Adrenal gland (tissue), 5 donors: Measurements from ENCODE around the gene ZBTB40.

ENCODE experiments used
- CTCF ChIP-seq, 6 experiments: fragments of 450-650 bp in 4 of 6; fragments of 200-600 bp in 2 of 6; sonication (generic) in 1 of 6; IDR thresholded peaks; 1 replicate in 5 of 6; 2 replicates in 1 of 6; pipeline versions ENCODE4 v1.5.1 to v1.8.0; 2016 to 2021; ENCODE audit warnings: antibody characterized with exemption in 6 of 6, mild to moderate bottlenecking in 2 of 6, moderate library complexity in 1 of 6
- POLR2A ChIP-seq, 2 donors: fragments of 450-650 bp; IDR thresholded peaks; one replicate each; pipeline ENCODE4 v1.6.1; 2017; ENCODE audit warnings: antibody characterized with exemption in 2 of 2, mild to moderate bottlenecking in 2 of 2, moderate library complexity in 1 of 2
- donor health status: DM: no; HTN: no; CAD: no.

DNA sequence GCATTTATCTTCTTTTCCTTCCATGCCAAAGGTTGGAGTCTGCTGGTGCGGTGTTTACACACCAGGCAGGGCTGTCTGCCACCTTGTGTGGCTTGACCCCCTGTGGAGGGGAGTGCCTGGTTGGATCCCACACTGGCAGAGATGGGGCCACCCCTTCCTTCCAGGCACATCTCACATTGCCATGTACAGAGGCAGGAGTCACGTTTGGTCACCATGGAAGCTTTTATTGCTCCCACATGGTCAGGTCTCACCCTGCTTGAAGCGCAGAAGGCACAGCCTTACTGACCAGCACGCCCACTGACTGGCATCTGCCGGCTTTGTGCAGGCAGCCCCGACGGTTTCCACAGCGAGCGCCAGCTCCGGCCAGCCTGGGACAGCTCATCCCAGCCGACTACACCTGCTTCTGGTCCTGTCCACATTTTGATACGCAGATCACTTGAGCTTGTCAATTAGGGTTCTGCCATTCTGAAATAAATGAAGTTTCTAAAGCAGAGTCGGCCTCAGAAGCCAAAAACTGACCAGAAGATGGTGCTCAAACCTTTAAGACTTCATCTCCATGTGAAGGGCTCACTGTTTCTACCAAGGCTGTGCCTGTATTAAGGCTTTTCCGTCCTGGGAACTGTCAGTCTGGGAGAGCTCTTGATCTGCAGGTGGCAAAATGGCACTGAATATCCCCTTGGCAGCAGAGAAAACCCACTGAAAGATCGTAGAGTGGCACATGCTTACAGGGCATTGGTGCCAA, 76.1 kb downstream of the ZBTB40 start:
- TF ChIP-seq CTCF (IDR thresholded peaks at IDR 0.05) (peak in 3 of 6 experiments; percentile 13 to 27 (median 26)), POLR2A (IDR thresholded peaks at IDR 0.05) (no peak)
